ENCODE measurements around the gene PCGF5.

GRCh38 chr10:91172348-91172747 is 48.1 kb upstream of the PCGF5 start:
- TF ChIP-seq CTCF (IDR thresholded peaks at IDR 0.05; ENCODE audit: control extremely low read depth in 1 of 3, insufficient read depth in 1 of 3, low read depth in 1 of 3, low read length in 3 of 3), result no peak
- TF ChIP-seq CHD2 (IDR thresholded peaks at IDR 0.05; ENCODE audit: low read length), result no peak
- TF ChIP-seq, protein P1, sequence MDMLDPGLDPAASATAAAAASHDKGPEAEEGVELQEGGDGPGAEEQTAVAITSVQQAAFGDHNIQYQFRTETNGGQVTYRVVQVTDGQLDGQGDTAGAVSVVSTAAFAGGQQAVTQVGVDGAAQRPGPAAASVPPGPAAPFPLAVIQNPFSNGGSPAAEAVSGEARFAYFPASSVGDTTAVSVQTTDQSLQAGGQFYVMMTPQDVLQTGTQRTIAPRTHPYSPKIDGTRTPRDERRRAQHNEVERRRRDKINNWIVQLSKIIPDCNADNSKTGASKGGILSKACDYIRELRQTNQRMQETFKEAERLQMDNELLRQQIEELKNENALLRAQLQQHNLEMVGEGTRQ (IDR thresholded peaks at IDR 0.05; ENCODE audit: low read length), result no peak
- no peak for TF ChIP-seq EZH2 (IDR thresholded peaks at IDR 0.05; ENCODE audit: low read depth, low read length, severe bottlenecking)
- no peak for TF ChIP-seq TAF1 (IDR thresholded peaks at IDR 0.05; ENCODE audit: low read depth, low read length)
- TF ChIP-seq YY1 (IDR thresholded peaks at IDR 0.05; ENCODE audit: low read depth, low read length), result no peak
- TF ChIP-seq GABPA (IDR thresholded peaks at IDR 0.05; ENCODE audit: borderline replicate concordance, insufficient read depth, low read length), result no peak
- TF ChIP-seq POLR2AphosphoS5 (IDR thresholded peaks at IDR 0.05; ENCODE audit: low read depth, low read length), result no peak
- no peak for TF ChIP-seq SAP30 (IDR thresholded peaks at IDR 0.05; ENCODE audit: insufficient read depth, insufficient replicate concordance, low read length)
- no peak for TF ChIP-seq POLR2A (IDR thresholded peaks at IDR 0.05; ENCODE audit: control extremely low read depth in 1 of 2, low read depth in 2 of 2, low read length in 2 of 2)
- TF ChIP-seq CHD1 (IDR thresholded peaks at IDR 0.05; ENCODE audit: low read depth, low read length), result no peak
- no peak for TF ChIP-seq EGR1 (IDR thresholded peaks at IDR 0.05; ENCODE audit: borderline replicate concordance, low read depth, low read length)
- no peak for TF ChIP-seq CREB1 (IDR thresholded peaks at IDR 0.05)
- TF ChIP-seq RBBP5 (IDR thresholded peaks at IDR 0.05; ENCODE audit: borderline replicate concordance, low read depth, low read length), result no peak
